Measurements from ENCODE around the gene PPIP5K2. TPM values are rescaled to one million over a fixed set of nuclear protein-coding genes. Genes with fewer than 3 reads are reported as not detected.

PPIP5K2 gene
- total RNA-seq, 6 experiments from 2014 or later: 54.9 to 75.2 (median 61.2) TPM

DNA sequence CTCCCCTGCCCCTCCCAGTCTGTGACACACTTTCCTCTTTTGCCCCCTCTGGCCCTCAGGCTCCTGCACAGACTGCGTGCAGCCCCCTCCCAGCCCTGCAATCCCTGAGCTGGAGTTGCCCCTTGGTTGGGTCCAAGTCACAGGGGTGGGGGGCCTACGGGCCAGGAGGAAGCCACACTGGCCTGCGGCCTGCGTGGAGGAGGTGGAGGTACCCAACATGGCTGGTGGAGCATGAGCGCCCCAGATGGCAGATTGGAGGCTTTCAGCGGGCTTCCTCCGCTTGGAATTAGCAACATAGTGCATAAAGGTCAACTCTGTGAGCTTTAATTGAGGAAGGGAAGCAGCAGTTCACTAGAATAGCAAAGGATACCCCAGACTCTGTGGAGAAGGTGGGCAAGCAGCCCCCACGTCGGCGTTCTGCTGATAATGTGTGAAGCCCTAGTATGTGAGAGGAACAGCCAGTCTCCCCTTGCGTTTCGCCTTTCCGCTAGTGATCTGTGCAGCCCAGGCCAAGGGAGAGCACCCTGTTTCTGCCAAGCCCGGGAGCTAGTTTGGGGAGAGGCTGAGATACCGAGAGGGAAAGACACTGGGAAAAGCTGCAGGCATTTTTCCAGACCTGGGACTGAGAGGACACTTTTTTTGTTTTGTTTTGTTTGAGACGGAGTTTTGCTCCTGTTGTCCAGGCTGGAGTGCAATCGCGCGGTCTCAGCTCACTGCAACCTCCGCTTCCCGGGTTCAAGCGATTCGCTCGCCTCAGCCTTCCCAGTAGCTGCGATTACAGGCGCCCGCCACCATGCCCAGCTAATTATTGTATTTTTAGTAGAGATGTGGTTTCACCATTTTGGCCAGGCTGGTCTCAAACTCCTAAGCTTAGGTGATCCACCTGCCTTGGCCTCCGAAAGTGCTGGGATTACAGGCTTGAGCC, 103.2 kb downstream of the PPIP5K2 start:
- Mint-ChIP-seq H3K27me3 (ENCODE audit: insufficient read depth) (no peaks in the 10 kb centered on the region), H3K4me1 (ENCODE audit: low read depth) (peaks cover 35% of the 10 kb centered on the region), H3K9me3 (no peaks in the 10 kb centered on the region), H3K4me3 (no peak overlapping the region), H3K36me3 (ENCODE audit: low read depth) (peaks cover 10% of the 10 kb centered on the region; the same call in 1 of the 2 replicates), H3K27ac (no peak overlapping the region)
- TF ChIP-seq, protein P1, sequence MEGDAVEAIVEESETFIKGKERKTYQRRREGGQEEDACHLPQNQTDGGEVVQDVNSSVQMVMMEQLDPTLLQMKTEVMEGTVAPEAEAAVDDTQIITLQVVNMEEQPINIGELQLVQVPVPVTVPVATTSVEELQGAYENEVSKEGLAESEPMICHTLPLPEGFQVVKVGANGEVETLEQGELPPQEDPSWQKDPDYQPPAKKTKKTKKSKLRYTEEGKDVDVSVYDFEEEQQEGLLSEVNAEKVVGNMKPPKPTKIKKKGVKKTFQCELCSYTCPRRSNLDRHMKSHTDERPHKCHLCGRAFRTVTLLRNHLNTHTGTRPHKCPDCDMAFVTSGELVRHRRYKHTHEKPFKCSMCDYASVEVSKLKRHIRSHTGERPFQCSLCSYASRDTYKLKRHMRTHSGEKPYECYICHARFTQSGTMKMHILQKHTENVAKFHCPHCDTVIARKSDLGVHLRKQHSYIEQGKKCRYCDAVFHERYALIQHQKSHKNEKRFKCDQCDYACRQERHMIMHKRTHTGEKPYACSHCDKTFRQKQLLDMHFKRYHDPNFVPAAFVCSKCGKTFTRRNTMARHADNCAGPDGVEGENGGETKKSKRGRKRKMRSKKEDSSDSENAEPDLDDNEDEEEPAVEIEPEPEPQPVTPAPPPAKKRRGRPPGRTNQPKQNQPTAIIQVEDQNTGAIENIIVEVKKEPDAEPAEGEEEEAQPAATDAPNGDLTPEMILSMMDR (IDR thresholded peaks at IDR 0.05): no peak
- no peak for DNase-seq

- peaks cover 10% of the 10 kb centered on the region; the same call in 1 of the 2 replicates for H3K36me3 Mint-ChIP-seq (ENCODE audit: low read depth)
- H3K4me1 Mint-ChIP-seq (ENCODE audit: low read depth): peaks cover 35% of the 10 kb centered on the region
- TF ChIP-seq, protein P1 (IDR thresholded peaks at IDR 0.05): peak; percentile 80
- DNase-seq: peak; percentile 73
- no peak overlapping the region for H3K27ac Mint-ChIP-seq
- peaks cover 5% of the 10 kb centered on the region; the same call in 1 of the 2 replicates for H3K9me3 Mint-ChIP-seq
- H3K27me3 Mint-ChIP-seq (ENCODE audit: insufficient read depth): peaks cover 2% of the 10 kb centered on the region; the same call in 1 of the 2 replicates
- H3K4me3 Mint-ChIP-seq: no peak overlapping the region
Measured at GRCh38 chr5:103224118-103224893, 104.2 kb downstream of the PPIP5K2 start.

DNA sequence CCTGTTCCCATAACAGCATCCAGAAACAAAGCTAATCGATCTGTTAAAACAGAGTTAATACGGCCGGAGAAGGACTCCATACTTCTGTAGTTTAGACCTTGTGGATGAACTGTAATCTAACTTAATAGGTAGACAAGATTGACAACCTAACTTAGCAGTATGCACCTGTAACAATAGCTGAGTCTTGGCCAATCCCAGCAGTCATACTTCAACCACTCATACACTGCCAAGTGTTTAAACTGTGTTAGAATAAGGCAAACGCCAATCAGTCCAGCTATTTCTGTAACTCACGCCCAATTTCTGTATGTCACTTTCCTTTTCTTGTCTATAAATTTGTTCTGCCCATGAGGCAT, 104.8 kb downstream of the PPIP5K2 start:
- TF ChIP-seq, protein P1 (IDR thresholded peaks at IDR 0.05): peak; percentile 42; the same call in 1 of the 2 replicates
- Mint-ChIP-seq H3K4me3 (no peak overlapping the region), H3K27me3 (ENCODE audit: insufficient read depth) (peaks cover 2% of the 10 kb centered on the region; the same call in 1 of the 2 replicates), H3K36me3 (ENCODE audit: low read depth) (0 out of 2 replicates have a peak, but pooled peaks cover 5% of the 10 kb centered on the region), H3K4me1 (ENCODE audit: low read depth) (peaks cover 35% of the 10 kb centered on the region), H3K27ac (no peak overlapping the region), H3K9me3 (peaks cover 5% of the 10 kb centered on the region; the same call in 1 of the 2 replicates)
- no peak for DNase-seq

DNA sequence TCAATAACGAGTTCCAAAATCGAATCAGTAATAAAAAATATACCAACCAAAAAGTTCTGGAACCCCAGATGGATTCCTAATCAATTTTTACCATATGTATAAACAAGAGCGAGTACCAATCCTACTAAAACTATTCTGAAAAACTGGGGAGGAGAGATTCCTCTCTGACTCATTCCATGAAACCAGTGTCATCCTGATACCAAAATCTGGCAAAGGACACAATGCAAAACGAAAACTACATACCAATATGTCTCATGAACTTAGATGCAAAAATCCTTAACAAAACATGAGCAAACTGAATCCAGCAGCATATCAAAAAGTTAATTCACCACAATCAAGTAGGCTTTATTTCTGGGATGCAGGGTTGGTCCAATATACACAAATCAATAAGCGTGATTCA, 108.0 kb downstream of the PPIP5K2 start:
- Mint-ChIP-seq H3K27me3 (ENCODE audit: insufficient read depth) (peaks cover 2% of the 10 kb centered on the region; the same call in 1 of the 2 replicates), H3K36me3 (ENCODE audit: low read depth) (0 out of 2 replicates have a peak, but pooled peaks cover 4% of the 10 kb centered on the region), H3K9me3 (peaks cover 5% of the 10 kb centered on the region; the same call in 1 of the 2 replicates), H3K4me3 (no peak overlapping the region), H3K4me1 (ENCODE audit: low read depth) (peaks cover 39% of the 10 kb centered on the region), H3K27ac (no peak overlapping the region)
- TF ChIP-seq, protein P1 (IDR thresholded peaks at IDR 0.05): no peak
- DNase-seq: peak; percentile 29

DNA sequence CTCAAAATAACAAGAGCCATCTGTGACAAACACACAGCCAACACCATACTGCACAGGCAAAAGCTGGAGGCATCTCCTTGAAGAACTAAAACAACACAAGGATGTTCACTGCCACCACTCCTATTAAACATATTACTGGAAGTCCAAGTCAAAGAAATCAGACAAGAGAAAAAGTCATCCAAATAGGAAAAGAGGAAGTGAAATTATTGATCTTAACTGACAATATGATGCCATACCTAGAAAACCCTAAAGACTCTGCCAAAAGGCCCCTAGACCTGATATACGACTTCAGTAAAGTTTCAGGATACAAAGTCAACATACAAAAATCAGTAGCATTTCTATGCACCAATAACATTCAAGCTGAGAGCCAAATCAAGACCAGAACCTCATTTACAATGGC, 108.5 kb downstream of the PPIP5K2 start:
- TF ChIP-seq, protein P1 (IDR thresholded peaks at IDR 0.05): no peak
- 0 out of 2 replicates have a peak, but pooled peaks cover 4% of the 10 kb centered on the region for H3K36me3 Mint-ChIP-seq (ENCODE audit: low read depth)

More for the DNA sequence above, 108.5 kb downstream of the PPIP5K2 start:
- Mint-ChIP-seq H3K27ac (no peak overlapping the region), H3K9me3 (peaks cover 5% of the 10 kb centered on the region; the same call in 1 of the 2 replicates), H3K4me3 (no peak overlapping the region), H3K4me1 (ENCODE audit: low read depth) (peaks cover 45% of the 10 kb centered on the region), H3K27me3 (ENCODE audit: insufficient read depth) (peaks cover 2% of the 10 kb centered on the region; the same call in 1 of the 2 replicates)
- DNase-seq: no peak

Measured in HFFc6 (cell line).